ENCODE measurements around the gene MS4A2.

GRCh38 chr11:60116996-60117790 is 28.7 kb downstream of the MS4A2 start:
- TF ChIP-seq EZH2 (optimal IDR thresholded peaks at IDR 0.05; ENCODE audit: low read depth, low read length) (no peak), CTCF (IDR thresholded peaks at IDR 0.05; ENCODE audit: low read length) (no peak), EZH2phosphoT487 (IDR thresholded peaks at IDR 0.05; ENCODE audit: low read length) (no peak)
